ENCODE data around the gene LARGE1.
A peak's percentile ranks its signal among the peaks of the same experiment; 100 is the strongest.

Gene LARGE1

DNA sequence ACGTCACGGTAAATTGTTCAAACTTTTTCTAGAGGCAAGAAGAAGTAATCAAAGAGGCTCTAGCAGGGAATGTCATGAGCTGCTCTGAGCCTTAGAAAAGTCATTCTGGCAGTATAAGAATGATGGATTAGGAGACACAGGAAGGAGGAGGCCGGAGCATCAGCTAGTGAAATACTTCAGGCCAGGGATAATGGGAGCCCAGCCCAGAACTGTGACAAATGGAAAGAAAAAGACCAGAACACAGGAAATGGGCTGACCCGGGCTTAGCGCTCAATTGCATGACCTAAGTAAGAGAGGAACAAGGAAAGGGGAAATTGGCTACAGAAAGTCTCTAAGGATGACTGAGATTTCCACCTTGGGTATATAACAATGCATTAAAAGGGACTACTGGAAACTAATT is 108.6 kb downstream of the LARGE1 start:
- Mint-ChIP-seq H3K4me1 (peaks cover 15% of the 10 kb centered on the region), H3K27ac (no peak overlapping the region), H3K9me3 (peaks cover 2% of the 10 kb centered on the region), H3K4me3 (no peak overlapping the region), H3K27me3 (no peaks in the 10 kb centered on the region), H3K36me3 (no peaks in the 10 kb centered on the region)
- ATAC-seq = no peak

DNA sequence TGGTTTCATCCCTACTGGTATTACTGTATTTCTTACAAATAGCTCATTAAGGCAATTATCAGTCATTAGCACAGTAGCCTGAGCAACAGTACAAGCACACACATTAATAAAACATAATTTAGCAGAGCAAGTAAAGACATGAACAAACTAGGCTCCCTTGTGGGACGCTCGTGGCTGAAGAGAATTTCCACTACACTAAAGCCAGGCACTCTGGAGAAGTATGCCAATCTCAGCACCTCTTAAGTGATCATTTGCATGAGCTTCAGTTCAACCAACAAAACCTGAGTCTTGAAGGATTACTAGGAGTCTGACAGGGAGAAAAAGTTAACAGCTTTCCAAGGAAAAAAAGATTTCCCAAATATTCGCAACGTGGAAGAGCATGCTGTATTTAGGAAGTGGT is 109.1 kb downstream of the LARGE1 start:
- Mint-ChIP-seq H3K27me3 (no peaks in the 10 kb centered on the region), H3K4me1 (peaks cover 20% of the 10 kb centered on the region), H3K9me3 (no peaks in the 10 kb centered on the region), H3K4me3 (no peak overlapping the region), H3K27ac (no peak overlapping the region), H3K36me3 (no peaks in the 10 kb centered on the region)
- ATAC-seq = no peak

DNA sequence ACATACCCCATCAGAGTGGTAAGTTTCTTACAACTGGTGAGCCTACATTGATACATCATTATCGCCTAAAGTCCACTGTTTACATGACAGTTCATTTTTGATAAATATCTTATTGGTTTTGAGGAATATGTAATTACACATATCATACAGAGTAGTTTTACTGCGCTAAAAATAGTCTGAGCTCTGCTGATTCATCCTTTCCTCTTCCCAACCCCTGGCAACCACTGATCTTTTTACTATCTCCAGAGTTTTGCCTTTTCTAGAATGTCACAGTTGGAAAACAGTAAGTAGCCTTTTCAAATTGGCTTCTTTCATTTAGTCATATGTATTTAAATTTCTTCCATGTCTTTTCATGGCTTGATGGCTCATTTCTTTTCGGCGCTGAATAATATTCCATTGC is 112.8 kb downstream of the LARGE1 start:
- Mint-ChIP-seq H3K9me3 (peaks cover 6% of the 10 kb centered on the region), H3K27ac (no peak overlapping the region), H3K27me3 (no peaks in the 10 kb centered on the region), H3K36me3 (peaks cover 7% of the 10 kb centered on the region), H3K4me1 (peaks cover 27% of the 10 kb centered on the region), H3K4me3 (no peak overlapping the region)
- no peak for ATAC-seq

DNA sequence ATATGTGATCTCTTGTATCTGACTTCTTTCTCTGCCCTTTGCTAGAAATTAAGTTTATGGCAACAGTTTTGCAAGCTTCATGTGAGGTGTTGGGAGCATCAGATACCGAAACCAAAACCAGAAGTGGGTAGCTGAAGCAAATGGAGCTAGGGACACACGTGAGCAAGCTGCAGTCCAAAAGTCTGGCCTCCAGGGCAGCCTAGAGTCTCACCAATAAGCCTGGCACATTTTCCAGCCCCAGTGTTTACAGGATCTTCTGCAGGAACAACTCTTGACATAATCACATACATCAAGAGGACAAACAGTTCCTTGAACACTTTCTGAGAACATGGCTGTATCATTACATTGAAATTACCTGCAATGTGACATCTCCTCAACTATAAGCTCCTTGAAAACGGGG is 114.1 kb downstream of the LARGE1 start:
- peaks cover 16% of the 10 kb centered on the region for H3K4me1 Mint-ChIP-seq
- peaks cover 10% of the 10 kb centered on the region for H3K9me3 Mint-ChIP-seq
- no peaks in the 10 kb centered on the region for H3K27me3 Mint-ChIP-seq
- peaks cover 11% of the 10 kb centered on the region for H3K36me3 Mint-ChIP-seq
- no peak for ATAC-seq
- no peak overlapping the region for H3K4me3 Mint-ChIP-seq
- H3K27ac Mint-ChIP-seq = no peak overlapping the region

DNA sequence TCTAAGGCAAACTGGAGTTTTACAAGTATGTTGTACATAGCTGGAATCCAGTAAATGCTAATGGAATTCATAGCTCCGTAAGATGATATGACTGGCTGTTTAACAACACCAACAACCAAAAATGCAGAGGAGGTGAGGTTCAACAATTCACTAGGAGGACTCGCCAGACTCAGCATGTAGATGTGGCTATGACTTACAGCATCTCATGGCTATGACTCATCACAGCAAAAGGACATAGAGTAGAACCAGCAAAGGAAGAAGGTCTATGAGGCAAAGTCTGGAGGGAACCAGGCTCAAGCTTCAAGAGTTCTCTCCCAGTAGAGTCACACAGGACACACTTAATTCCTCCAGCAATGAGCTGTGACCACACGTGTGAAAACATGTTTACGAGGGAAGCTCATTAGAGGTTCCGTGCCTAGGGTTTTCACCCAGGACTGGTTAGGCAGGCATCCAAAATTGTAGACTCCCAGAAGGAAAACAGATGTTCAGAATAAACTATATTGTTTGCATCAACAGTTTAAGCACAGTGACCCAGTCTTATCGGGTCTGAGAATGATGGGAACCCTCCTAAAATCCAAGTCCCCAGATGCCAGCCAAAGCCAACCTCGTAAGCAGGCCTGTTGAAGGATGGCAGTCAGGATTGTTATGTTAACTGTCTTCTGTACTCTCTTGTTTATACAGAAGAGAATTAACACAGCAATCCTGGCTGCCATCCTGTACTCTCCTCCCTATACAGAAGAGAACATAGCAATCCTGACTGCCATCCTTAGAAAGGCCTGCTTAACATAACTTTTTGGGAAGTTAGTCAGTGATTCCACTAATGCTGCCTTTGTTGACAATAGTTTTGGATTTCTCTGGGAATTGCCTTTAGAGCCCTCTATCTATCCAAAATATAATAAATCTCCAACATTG is 116.6 kb downstream of the LARGE1 start:
- Mint-ChIP-seq H3K36me3 (peaks cover 18% of the 10 kb centered on the region), H3K9me3 (peaks cover 17% of the 10 kb centered on the region), H3K27ac (no peak overlapping the region), H3K4me3 (no peak overlapping the region), H3K4me1 (peaks cover 14% of the 10 kb centered on the region), H3K27me3 (no peaks in the 10 kb centered on the region)
- no peak for ATAC-seq

DNA sequence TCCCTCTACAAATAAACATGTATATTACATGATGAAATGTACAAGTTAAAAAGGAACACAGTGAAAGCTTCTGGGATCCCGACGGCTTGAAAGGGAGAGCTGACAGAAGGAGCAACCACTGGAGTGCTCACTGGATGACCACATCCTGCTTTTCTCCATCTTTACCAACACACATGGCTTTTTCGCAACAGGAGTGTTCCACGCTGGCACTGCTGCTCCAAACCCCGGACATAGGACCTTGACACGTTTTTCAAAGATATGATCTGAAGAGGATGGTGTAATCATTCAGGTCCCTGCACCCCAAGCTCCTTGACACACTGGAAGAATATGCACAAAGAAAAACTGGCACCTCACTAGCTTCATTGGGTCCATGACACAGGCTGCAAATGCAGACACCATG is 121.9 kb downstream of the LARGE1 start:
- Mint-ChIP-seq H3K36me3 (peaks cover 24% of the 10 kb centered on the region), H3K4me1 (no peaks in the 10 kb centered on the region), H3K9me3 (peaks cover 20% of the 10 kb centered on the region), H3K4me3 (no peak overlapping the region), H3K27ac (no peak overlapping the region), H3K27me3 (no peaks in the 10 kb centered on the region)
- no peak for ATAC-seq

DNA sequence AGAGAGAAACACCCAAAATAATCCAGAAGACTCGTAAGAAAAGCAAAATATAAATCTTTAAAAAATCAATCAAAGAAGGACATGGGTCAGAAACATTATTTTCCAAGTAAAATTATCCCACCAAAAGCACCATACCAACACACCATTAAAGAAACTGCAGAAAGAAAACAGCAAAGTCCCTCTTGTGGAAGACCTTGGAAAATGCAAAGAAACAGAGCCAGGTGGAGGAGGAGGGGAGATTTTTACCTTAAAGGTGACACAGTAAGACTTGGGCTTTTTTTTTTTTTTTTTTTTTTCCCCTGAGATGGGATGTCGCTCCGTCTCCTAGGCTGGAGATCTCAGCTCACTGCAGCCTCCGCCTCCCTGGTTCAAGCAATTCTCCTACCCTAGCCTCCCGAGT is 123.8 kb downstream of the LARGE1 start:
- ATAC-seq = no peak
- no peaks in the 10 kb centered on the region for H3K27me3 Mint-ChIP-seq
- peaks cover 13% of the 10 kb centered on the region for H3K9me3 Mint-ChIP-seq
- H3K36me3 Mint-ChIP-seq = peaks cover 16% of the 10 kb centered on the region
- H3K4me1 Mint-ChIP-seq = no peaks in the 10 kb centered on the region
- no peak overlapping the region for H3K4me3 Mint-ChIP-seq
- no peak overlapping the region for H3K27ac Mint-ChIP-seq

DNA sequence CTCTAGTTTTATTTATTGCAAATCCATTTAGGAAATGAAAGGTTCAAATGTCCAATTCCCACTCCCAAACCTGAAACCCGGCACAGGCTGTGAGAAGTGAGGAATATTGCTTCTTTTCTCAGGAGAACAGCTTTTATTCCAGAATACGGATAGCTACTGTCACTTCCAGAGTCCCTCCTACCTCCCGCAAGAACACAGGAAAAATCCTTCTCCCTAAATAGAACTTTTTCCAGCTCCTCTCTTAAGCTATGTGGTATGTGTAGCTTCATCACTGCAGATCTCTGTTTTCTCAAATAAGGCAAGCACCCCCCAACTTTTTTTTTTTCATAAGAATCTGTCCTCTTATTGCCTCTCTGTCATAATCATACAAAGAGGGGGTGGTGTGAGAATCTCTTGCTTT is 126.8 kb downstream of the LARGE1 start:
- no peaks in the 10 kb centered on the region for H3K4me1 Mint-ChIP-seq
- H3K9me3 Mint-ChIP-seq = peaks cover 15% of the 10 kb centered on the region
- H3K4me3 Mint-ChIP-seq = no peak overlapping the region
- H3K27me3 Mint-ChIP-seq = no peaks in the 10 kb centered on the region
- H3K27ac Mint-ChIP-seq = no peak overlapping the region
- ATAC-seq = no peak
- peaks cover 14% of the 10 kb centered on the region for H3K36me3 Mint-ChIP-seq

DNA sequence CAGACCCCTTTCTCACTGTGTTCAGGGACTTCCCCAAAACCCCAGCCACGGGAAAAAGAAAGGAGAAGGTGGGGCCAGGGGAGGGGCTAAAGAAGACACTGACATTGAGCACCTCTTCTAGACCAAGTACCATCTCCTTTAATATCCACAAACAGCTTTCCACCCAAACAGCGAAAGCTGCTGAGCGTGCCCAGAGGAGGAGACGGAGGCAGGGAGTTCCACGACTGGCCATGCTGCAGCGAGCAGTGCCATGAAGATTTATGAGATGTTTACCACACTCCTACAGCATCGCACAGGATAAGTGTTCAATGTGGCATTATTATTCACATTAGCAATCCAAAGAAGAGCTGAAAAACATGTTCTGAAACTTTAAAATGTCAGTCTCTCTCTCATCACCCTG is 127.4 kb downstream of the LARGE1 start:
- peaks cover 20% of the 10 kb centered on the region for H3K36me3 Mint-ChIP-seq
- no peak for ATAC-seq

DNA sequence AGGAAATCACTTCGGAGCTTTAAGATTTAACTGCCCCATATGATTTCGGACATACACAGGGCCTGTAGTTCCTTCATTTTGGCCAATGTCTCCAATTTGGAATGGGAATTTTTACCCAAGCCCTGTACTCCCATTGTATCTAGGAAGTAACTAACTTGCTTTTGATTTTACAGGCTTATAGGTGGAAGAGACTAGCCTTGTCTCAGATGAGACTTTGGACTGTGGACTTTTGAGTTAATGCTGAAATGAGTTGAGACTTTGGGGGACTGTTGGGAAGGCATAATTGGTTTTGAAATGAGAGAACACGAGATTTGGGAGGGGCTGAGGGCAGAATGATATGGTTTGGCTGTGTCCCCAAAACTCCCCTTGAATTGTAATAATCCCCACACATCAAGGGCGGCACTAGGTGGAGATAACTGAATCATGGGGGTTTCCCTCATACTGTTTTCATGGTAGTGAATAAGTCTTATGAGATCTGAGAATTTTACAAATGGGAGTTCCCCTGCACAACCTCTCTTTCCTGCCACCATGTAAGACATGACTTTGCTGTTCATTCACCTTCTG is 130.5 kb downstream of the LARGE1 start:
- Mint-ChIP-seq H3K36me3 (peaks cover 14% of the 10 kb centered on the region), H3K4me3 (no peak overlapping the region), H3K27ac (no peak overlapping the region), H3K27me3 (no peaks in the 10 kb centered on the region), H3K9me3 (peaks cover 19% of the 10 kb centered on the region), H3K4me1 (peaks cover 6% of the 10 kb centered on the region)
- peak; percentile 50 for ATAC-seq

More for the DNA sequence above, 127.4 kb downstream of the LARGE1 start:
- no peaks in the 10 kb centered on the region for H3K4me1 Mint-ChIP-seq
- H3K27ac Mint-ChIP-seq = no peak overlapping the region
- H3K4me3 Mint-ChIP-seq = no peak overlapping the region
- peaks cover 19% of the 10 kb centered on the region for H3K9me3 Mint-ChIP-seq
- no peaks in the 10 kb centered on the region for H3K27me3 Mint-ChIP-seq

DNA sequence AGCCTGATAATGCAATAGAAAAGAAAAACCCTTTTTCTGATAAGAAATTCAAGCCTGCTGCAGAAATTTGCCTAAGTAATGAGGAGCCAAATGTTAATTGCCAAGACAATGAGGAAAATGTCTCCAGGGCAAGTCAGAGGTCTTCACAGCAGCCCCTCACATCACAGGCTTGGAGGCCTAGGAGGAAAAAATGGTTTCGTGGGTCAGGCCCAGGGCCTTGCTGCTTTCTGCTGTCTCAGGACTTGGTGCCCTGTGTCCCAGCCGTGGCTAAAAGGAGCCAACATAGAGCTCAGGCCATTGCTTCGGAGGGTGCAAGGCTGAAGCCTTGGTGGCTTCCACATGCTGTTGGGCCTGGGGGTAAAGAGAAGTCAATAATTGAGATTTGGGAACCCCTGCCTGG is 131.3 kb downstream of the LARGE1 start:
- H3K27me3 Mint-ChIP-seq = no peaks in the 10 kb centered on the region
- H3K4me1 Mint-ChIP-seq = peaks cover 8% of the 10 kb centered on the region
- H3K27ac Mint-ChIP-seq = no peak overlapping the region
- ATAC-seq = no peak
- H3K4me3 Mint-ChIP-seq = no peak overlapping the region
- H3K36me3 Mint-ChIP-seq = peaks cover 14% of the 10 kb centered on the region
- peaks cover 19% of the 10 kb centered on the region for H3K9me3 Mint-ChIP-seq

DNA sequence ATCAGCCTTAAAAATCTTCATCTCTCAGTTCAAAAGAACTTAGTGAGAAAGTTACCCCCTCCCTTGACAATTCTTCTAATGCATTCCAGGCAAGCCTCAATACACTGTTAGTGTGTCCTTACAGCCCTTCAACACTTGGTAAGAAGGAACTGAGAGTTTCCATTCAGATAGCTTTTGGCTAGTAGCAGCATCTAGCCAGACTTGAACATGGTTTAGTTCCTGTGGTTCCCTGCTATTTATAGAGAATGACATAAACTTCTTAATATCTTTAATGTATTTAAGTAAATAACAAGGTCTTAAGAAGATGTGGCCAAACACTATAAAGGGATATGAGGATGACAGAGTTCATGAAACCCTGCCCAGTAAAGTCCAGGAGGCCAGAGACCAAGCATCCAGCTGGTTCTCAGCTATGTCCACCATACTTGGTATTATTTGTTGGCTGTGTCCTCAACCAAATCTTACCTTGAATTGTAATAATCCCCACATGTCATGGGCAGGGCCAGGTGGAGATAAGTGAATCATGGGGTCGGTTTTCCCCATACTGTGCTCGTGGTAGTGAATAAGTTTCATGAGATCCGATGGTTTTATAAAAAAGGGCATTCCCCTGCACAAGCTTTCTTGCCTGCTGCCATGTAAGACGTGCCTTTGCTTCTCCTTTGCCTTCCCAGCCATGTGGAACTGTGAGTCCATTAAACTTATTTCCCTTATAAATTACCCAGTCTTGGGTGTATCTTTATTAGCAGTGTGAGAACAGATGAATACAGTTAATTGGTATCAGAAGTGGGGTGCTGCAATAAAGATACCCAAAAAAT is 132.4 kb downstream of the LARGE1 start:
- Mint-ChIP-seq H3K4me3 (no peak overlapping the region), H3K27me3 (no peaks in the 10 kb centered on the region), H3K36me3 (peaks cover 14% of the 10 kb centered on the region), H3K27ac (no peak overlapping the region), H3K9me3 (peaks cover 19% of the 10 kb centered on the region), H3K4me1 (peaks cover 12% of the 10 kb centered on the region)
- peak; percentile 71 for ATAC-seq

DNA sequence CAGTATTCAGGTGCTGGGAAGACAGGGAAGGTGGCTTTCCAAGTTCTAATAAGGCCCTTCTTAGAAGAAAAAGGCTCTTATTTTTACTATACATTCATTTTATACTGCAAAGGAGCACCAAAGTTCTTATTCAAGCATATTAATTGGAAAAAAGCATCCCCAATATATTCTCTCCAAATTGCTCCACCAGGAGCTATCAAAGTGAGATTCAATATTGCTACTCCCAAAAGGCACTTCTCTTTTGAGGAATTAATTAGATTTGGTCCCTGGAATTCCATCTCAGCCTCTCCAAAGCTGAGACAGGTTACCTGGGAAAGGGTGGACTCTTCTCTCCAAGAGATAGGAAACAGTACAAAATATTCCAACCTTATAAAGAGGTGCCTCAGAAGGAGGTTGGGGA is 134.1 kb downstream of the LARGE1 start:
- Mint-ChIP-seq H3K4me1 (peaks cover 12% of the 10 kb centered on the region), H3K27me3 (no peaks in the 10 kb centered on the region), H3K27ac (no peak overlapping the region), H3K4me3 (no peak overlapping the region), H3K36me3 (peaks cover 14% of the 10 kb centered on the region), H3K9me3 (peaks cover 19% of the 10 kb centered on the region)
- ATAC-seq = no peak

DNA sequence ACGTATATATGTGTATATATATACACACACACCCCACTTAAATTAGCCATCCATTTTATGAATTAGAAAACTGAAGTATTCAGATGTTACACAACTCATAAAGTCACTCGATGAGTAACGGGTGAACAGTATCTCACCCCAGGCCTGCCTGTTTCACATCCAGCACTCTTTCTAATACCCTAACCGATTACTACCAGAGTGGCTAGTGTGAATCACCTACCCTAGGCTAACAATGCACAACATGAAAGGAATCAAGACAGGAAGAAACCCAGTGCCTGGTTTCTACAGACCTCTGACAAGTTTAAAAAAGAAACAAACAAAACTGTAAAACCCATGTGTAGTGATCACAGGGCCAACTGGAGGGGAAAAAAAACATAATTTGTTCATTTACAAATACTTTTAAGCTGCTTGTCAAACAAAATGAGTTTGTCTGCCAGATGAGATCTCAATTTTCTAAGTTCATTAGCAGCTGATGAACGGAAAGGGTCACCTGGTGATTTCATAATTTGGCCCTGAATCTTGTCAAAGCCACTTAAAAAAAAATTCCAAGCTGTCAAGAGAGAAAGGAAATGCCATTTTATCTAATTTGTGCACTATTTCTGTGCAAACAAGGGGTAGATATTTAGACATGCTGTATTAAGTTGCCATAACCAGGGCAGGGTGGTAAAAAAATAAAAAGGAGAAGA is 134.8 kb downstream of the LARGE1 start:
- ATAC-seq = no peak
- Mint-ChIP-seq H3K9me3 (peaks cover 19% of the 10 kb centered on the region), H3K27me3 (no peaks in the 10 kb centered on the region), H3K4me1 (peaks cover 12% of the 10 kb centered on the region), H3K4me3 (no peak overlapping the region), H3K36me3 (peaks cover 14% of the 10 kb centered on the region), H3K27ac (no peak overlapping the region)

DNA sequence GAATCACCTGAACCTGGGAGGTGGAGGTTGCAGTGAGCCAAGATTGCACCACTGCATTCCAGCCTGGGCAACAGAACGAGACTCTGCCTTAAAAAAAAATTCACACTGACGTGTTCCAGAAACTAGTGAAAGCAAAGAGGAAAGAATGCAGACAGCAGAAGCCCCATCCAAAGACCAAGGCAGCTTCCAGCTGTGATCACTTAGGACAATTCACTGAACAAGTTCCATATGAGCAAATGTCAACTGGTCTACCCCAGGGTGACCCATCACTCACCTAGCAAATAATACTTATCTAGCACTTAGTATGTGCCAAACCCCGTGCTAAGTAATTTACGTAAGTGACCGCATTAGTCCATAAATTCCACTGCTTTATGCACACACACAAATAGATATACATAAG is 138.9 kb downstream of the LARGE1 start:
- H3K4me1 Mint-ChIP-seq = peaks cover 12% of the 10 kb centered on the region
- H3K4me3 Mint-ChIP-seq = no peak overlapping the region
- no peak overlapping the region for H3K27ac Mint-ChIP-seq
- H3K36me3 Mint-ChIP-seq = no peaks in the 10 kb centered on the region
- ATAC-seq = no peak
- no peaks in the 10 kb centered on the region for H3K27me3 Mint-ChIP-seq
- no peaks in the 10 kb centered on the region for H3K9me3 Mint-ChIP-seq
